Measurements from ENCODE around the gene TLX1.

DNA sequence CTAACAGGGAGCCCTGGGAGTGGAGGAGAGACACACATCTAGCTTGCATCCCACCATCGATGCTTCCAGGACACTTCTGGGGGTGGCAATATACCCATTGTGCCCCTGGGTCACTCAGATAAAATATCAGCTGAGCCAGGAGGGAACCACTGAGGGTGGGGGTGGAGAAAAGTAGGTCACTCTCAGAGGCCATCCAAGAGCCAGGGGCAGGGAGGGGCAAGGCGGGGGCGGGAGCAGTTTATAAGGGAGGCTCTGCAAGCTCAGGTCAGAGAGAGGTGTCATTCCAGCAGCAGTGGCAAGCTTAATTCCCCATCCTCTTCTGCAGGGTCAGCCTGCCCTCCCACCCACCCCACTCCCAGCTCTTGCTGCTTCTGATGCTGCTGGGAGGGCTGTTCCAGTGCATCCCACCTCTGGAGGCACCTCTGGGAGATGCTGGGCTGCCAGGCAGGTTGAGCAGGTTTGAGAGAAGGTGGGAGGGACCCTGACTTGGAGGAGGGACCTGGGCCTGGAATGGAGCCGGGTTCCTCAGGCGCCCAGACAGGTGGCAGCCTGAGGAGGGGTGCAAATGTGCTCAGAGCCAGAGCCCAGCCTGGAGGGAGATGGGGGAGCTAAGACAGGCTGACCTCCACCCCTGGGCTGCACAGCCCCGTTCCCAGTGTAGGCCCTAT lies 20.1 kb upstream of the TLX1 start:
- TF ChIP-seq, protein P1, sequence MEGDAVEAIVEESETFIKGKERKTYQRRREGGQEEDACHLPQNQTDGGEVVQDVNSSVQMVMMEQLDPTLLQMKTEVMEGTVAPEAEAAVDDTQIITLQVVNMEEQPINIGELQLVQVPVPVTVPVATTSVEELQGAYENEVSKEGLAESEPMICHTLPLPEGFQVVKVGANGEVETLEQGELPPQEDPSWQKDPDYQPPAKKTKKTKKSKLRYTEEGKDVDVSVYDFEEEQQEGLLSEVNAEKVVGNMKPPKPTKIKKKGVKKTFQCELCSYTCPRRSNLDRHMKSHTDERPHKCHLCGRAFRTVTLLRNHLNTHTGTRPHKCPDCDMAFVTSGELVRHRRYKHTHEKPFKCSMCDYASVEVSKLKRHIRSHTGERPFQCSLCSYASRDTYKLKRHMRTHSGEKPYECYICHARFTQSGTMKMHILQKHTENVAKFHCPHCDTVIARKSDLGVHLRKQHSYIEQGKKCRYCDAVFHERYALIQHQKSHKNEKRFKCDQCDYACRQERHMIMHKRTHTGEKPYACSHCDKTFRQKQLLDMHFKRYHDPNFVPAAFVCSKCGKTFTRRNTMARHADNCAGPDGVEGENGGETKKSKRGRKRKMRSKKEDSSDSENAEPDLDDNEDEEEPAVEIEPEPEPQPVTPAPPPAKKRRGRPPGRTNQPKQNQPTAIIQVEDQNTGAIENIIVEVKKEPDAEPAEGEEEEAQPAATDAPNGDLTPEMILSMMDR (IDR thresholded peaks at IDR 0.05) = no peak
- TF ChIP-seq POLR2AphosphoS5 (IDR thresholded peaks at IDR 0.05) = no peak
